WTC11 (cell line): ENCODE results near the gene CALML4. TPM values are rescaled to one million over a fixed set of nuclear protein-coding genes. Genes with fewer than 3 reads are reported as not detected.

ENCODE experiments used
- ATAC-seq: fragments of 200-7000 bp; cut with Tn5 transposase; 2 replicates; pipeline ENCODE4 v1.10.0; 2021; ENCODE audit warnings: mild to moderate bottlenecking, moderate library complexity
- CTCF ChIA-PET: fragments of 300-600 bp; sonication (Branson Sonifier 250); formaldehyde crosslinking; loops from one replicate; lab custom pipeline; 2021; ENCODE audit warnings: antibody characterized with exemption; lab: Charles Lee
- POLR2A ChIA-PET: fragments of 350-600 bp; sonication (Branson Sonifier 250); formaldehyde crosslinking; loops from one replicate; lab custom pipeline; 2021; ENCODE audit warnings: antibody characterized with exemption; lab: Charles Lee
- DNase-seq: peaks from one replicate; pipeline ENCODE4 v3.0.0; 2021; ENCODE audit warnings: low spot score
- H3K27ac Mint-ChIP-seq: 2 replicates; pipeline ENCODE4 v1.8.0; 2021; ENCODE audit warnings: mixed read lengths
- H3K27me3 Mint-ChIP-seq: 2 replicates; pipeline ENCODE4 v1.8.0; 2021; ENCODE audit warnings: low read depth, mild to moderate bottlenecking, moderate library complexity, mixed read lengths
- H3K36me3 Mint-ChIP-seq: 2 replicates; pipeline ENCODE4 v1.8.0; 2021; ENCODE audit warnings: mixed read lengths
- H3K4me1 Mint-ChIP-seq: 2 replicates; pipeline ENCODE4 v1.8.0; 2022; ENCODE audit warnings: mixed read lengths
- H3K4me3 Mint-ChIP-seq: 2 replicates; pipeline ENCODE4 v1.8.0; 2021; ENCODE audit warnings: mild to moderate bottlenecking, moderate library complexity, mixed read lengths
- H3K9me3 Mint-ChIP-seq: 2 replicates; pipeline ENCODE4 v1.8.0; 2021; ENCODE audit warnings: mixed read lengths
- GTF2I ChIP-seq: fragments of 250-450 bp; sonication (Bioruptor Pico); conservative IDR thresholded peaks from 2 replicates; pipeline ENCODE4 v1.4.0; 2021; ENCODE audit warnings: mild to moderate bottlenecking
- HMGA2 ChIP-seq: fragments of 250-450 bp; sonication (Bioruptor Pico); IDR thresholded peaks from 2 replicates; pipeline ENCODE4 v1.4.0; 2021; ENCODE audit warnings: mild to moderate bottlenecking, moderate library complexity
- JAZF1 ChIP-seq: fragments of 250-450 bp; sonication (Bioruptor Pico); IDR thresholded peaks from 2 replicates; pipeline ENCODE4 v1.9.0; 2021; ENCODE audit warnings: moderate library complexity, mild to moderate bottlenecking, inconsistent platforms
- PRRX2 ChIP-seq: fragments of 250-450 bp; sonication (Bioruptor Pico); IDR thresholded peaks from 2 replicates; pipeline ENCODE4 v1.8.0; 2021; ENCODE audit warnings: mild to moderate bottlenecking
- RELA ChIP-seq: sonication (generic); formaldehyde crosslinking; IDR thresholded peaks from 2 replicates; pipeline ENCODE4 v1.8.1; 2022; ENCODE audit warnings: missing genetic modification reagents, mild to moderate bottlenecking, borderline replicate concordance
- RORB ChIP-seq: fragments of 250-450 bp; sonication (Bioruptor Pico); IDR thresholded peaks from 2 replicates; pipeline ENCODE4 v1.9.0; 2021; ENCODE audit warnings: mild to moderate bottlenecking
- SP1 ChIP-seq: sonication (generic); formaldehyde crosslinking; conservative IDR thresholded peaks from 2 replicates; pipeline ENCODE4 v1.8.1; 2022; ENCODE audit warnings: missing genetic modification reagents
- TCF7 ChIP-seq: sonication (generic); formaldehyde crosslinking; IDR thresholded peaks from 2 replicates; pipeline ENCODE4 v1.8.0; 2022; ENCODE audit warnings: mild to moderate bottlenecking, low read depth, missing genetic modification reagents, moderate library complexity
- TEAD4 ChIP-seq: sonication (generic); formaldehyde crosslinking; IDR thresholded peaks from 2 replicates; pipeline ENCODE4 v1.8.0; 2022; ENCODE audit warnings: mild to moderate bottlenecking, missing genetic modification reagents
- ZNF671 ChIP-seq: fragments of 250-450 bp; sonication (Bioruptor Pico); IDR thresholded peaks from 2 replicates; pipeline ENCODE4 v1.8.0; 2021; ENCODE audit warnings: mild to moderate bottlenecking
- total RNA-seq: library from RNA; stranded (reverse); gene quantifications from 3 replicates; pipeline ENCODE4 v1.2.3, GENCODE V29; 2021
- TF ChIP-seq, protein P1 (sequence below): sonication (generic); formaldehyde crosslinking; IDR thresholded peaks from 2 replicates; pipeline ENCODE4 v1.8.1; 2023; ENCODE audit warnings: mild to moderate bottlenecking, missing genetic modification reagents, borderline replicate concordance
- TF ChIP-seq, protein P2 (sequence below): sonication (generic); formaldehyde crosslinking; IDR thresholded peaks from 2 replicates; pipeline ENCODE4 v1.8.1; 2022; ENCODE audit warnings: missing genetic modification reagents, borderline replicate concordance
- TF ChIP-seq, protein P3 (sequence below): sonication (generic); formaldehyde crosslinking; IDR thresholded peaks from 2 replicates; pipeline ENCODE4 v1.8.0; 2022; ENCODE audit warnings: mild to moderate bottlenecking, missing genetic modification reagents
- TF ChIP-seq, protein P4 (sequence below): sonication (generic); formaldehyde crosslinking; IDR thresholded peaks from 2 replicates; pipeline ENCODE4 v1.8.0; 2023; ENCODE audit warnings: missing genetic modification reagents, mild to moderate bottlenecking, borderline replicate concordance
- TF ChIP-seq, protein P5 (sequence below): sonication (generic); formaldehyde crosslinking; IDR thresholded peaks from 2 replicates; pipeline ENCODE4 v1.8.1; 2023; ENCODE audit warnings: mild to moderate bottlenecking, moderate library complexity, missing genetic modification reagents
- TF ChIP-seq, protein P6 (sequence below): fragments of 250-450 bp; sonication (Bioruptor Pico); IDR thresholded peaks from 2 replicates; pipeline ENCODE4 v1.9.0; 2021; ENCODE audit warnings: mild to moderate bottlenecking, borderline replicate concordance
- TF ChIP-seq, protein P7 (sequence below): fragments of 250-450 bp; sonication (Bioruptor Pico); IDR thresholded peaks from 2 replicates; pipeline ENCODE4 v1.9.0; 2021; ENCODE audit warnings: moderate library complexity, mild to moderate bottlenecking, inconsistent platforms, borderline replicate concordance
- TF ChIP-seq, protein P8 (sequence below): sonication (generic); formaldehyde crosslinking; IDR thresholded peaks from 2 replicates; pipeline ENCODE4 v1.8.0; 2022; ENCODE audit warnings: mild to moderate bottlenecking, missing genetic modification reagents

Gene CALML4
- total RNA-seq, 1 experiment from 2014 or later, result 9.8 TPM

DNA sequence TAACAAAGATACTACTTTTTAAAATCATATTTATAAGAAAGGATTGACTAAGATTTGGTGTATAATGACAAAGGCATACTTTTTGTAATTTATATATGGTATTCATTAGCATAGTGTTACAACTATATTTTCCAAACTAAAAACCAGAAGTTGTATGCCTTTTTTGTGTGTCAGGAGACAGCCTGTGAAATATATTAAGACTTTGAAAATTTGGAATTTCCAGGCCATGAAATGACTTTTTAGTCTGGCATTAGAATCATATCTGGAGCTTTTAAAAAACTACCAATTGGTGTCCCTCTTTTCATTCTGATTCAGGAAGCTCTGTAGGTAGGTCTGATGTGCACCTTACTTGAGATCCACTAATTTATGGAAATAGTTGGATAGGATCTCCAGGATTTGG is 41.9 kb downstream of the CALML4 start (continued):
- TF ChIP-seq, protein P1, sequence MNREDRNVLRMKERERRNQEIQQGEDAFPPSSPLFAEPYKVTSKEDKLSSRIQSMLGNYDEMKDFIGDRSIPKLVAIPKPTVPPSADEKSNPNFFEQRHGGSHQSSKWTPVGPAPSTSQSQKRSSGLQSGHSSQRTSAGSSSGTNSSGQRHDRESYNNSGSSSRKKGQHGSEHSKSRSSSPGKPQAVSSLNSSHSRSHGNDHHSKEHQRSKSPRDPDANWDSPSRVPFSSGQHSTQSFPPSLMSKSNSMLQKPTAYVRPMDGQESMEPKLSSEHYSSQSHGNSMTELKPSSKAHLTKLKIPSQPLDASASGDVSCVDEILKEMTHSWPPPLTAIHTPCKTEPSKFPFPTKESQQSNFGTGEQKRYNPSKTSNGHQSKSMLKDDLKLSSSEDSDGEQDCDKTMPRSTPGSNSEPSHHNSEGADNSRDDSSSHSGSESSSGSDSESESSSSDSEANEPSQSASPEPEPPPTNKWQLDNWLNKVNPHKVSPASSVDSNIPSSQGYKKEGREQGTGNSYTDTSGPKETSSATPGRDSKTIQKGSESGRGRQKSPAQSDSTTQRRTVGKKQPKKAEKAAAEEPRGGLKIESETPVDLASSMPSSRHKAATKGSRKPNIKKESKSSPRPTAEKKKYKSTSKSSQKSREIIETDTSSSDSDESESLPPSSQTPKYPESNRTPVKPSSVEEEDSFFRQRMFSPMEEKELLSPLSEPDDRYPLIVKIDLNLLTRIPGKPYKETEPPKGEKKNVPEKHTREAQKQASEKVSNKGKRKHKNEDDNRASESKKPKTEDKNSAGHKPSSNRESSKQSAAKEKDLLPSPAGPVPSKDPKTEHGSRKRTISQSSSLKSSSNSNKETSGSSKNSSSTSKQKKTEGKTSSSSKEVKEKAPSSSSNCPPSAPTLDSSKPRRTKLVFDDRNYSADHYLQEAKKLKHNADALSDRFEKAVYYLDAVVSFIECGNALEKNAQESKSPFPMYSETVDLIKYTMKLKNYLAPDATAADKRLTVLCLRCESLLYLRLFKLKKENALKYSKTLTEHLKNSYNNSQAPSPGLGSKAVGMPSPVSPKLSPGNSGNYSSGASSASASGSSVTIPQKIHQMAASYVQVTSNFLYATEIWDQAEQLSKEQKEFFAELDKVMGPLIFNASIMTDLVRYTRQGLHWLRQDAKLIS (CRISPR knock-in tag), result no peak
- TF ChIP-seq, protein P2, sequence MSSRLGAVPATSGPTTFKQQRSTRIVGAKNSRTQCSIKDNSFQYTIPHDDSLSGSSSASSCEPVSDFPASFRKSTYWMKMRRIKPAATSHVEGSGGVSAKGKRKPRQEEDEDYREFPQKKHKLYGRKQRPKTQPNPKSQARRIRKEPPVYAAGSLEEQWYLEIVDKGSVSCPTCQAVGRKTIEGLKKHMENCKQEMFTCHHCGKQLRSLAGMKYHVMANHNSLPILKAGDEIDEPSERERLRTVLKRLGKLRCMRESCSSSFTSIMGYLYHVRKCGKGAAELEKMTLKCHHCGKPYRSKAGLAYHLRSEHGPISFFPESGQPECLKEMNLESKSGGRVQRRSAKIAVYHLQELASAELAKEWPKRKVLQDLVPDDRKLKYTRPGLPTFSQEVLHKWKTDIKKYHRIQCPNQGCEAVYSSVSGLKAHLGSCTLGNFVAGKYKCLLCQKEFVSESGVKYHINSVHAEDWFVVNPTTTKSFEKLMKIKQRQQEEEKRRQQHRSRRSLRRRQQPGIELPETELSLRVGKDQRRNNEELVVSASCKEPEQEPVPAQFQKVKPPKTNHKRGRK (CRISPR knock-in tag), result no peak
- TF ChIP-seq HMGA2 (no peak), GTF2I (no peak), ZNF671 (CRISPR knock-in tag) (no peak), TEAD4 (CRISPR knock-in tag) (no peak), PRRX2 (CRISPR knock-in tag) (no peak), JAZF1 (no peak)
- TF ChIP-seq, protein P3, sequence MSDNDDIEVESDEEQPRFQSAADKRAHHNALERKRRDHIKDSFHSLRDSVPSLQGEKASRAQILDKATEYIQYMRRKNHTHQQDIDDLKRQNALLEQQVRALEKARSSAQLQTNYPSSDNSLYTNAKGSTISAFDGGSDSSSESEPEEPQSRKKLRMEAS, result no peak

DNA sequence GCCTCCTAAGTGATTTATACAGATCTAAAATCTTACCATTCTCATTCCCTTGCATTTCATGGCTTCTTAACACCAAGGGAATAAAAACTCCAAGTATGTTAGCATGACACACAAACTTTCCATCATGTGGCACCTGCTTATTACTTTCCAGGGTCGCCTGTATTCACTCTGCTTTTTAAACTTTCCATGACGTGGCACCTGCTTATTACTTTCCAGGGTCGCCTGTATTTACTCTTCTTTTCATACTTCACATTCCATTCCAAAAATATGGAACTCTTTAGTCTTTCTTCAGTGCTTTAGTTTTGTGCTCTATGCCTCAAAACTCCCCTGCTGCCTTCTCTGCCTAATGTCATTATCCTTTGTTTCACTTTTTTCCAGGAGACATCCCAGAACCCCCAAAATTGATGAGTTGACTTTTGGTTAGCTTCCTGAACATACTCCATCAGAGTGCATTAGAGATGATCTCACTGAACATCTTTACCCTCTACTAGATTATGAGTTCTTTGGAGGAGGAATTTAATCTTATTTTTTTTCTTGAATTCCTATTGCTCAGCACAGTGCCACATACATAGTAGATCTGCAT is 47.0 kb downstream of the CALML4 start:
- H3K4me1 Mint-ChIP-seq, result no peaks in the 10 kb centered on the region
- ChIA-PET CTCF (no interaction called here), POLR2A (no interaction called here)
- no peak overlapping the region for H3K27ac Mint-ChIP-seq
- H3K36me3 Mint-ChIP-seq, result peaks cover 25% of the 10 kb centered on the region
- H3K9me3 Mint-ChIP-seq, result peaks cover 19% of the 10 kb centered on the region
- no peak overlapping the region for H3K4me3 Mint-ChIP-seq
- H3K27me3 Mint-ChIP-seq, result no peaks in the 10 kb centered on the region
- ATAC-seq (no peak), DNase-seq (no peak)
- no peak for TF ChIP-seq HMGA2
- TF ChIP-seq RELA (CRISPR knock-in tag), result no peak
- TF ChIP-seq, protein P4, sequence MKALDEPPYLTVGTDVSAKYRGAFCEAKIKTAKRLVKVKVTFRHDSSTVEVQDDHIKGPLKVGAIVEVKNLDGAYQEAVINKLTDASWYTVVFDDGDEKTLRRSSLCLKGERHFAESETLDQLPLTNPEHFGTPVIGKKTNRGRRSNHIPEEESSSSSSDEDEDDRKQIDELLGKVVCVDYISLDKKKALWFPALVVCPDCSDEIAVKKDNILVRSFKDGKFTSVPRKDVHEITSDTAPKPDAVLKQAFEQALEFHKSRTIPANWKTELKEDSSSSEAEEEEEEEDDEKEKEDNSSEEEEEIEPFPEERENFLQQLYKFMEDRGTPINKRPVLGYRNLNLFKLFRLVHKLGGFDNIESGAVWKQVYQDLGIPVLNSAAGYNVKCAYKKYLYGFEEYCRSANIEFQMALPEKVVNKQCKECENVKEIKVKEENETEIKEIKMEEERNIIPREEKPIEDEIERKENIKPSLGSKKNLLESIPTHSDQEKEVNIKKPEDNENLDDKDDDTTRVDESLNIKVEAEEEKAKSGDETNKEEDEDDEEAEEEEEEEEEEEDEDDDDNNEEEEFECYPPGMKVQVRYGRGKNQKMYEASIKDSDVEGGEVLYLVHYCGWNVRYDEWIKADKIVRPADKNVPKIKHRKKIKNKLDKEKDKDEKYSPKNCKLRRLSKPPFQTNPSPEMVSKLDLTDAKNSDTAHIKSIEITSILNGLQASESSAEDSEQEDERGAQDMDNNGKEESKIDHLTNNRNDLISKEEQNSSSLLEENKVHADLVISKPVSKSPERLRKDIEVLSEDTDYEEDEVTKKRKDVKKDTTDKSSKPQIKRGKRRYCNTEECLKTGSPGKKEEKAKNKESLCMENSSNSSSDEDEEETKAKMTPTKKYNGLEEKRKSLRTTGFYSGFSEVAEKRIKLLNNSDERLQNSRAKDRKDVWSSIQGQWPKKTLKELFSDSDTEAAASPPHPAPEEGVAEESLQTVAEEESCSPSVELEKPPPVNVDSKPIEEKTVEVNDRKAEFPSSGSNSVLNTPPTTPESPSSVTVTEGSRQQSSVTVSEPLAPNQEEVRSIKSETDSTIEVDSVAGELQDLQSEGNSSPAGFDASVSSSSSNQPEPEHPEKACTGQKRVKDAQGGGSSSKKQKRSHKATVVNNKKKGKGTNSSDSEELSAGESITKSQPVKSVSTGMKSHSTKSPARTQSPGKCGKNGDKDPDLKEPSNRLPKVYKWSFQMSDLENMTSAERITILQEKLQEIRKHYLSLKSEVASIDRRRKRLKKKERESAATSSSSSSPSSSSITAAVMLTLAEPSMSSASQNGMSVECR (CRISPR knock-in tag), result no peak
- no peak for TF ChIP-seq RORB (CRISPR knock-in tag)
- no peak for TF ChIP-seq TCF7 (CRISPR knock-in tag)
- TF ChIP-seq, protein P5, sequence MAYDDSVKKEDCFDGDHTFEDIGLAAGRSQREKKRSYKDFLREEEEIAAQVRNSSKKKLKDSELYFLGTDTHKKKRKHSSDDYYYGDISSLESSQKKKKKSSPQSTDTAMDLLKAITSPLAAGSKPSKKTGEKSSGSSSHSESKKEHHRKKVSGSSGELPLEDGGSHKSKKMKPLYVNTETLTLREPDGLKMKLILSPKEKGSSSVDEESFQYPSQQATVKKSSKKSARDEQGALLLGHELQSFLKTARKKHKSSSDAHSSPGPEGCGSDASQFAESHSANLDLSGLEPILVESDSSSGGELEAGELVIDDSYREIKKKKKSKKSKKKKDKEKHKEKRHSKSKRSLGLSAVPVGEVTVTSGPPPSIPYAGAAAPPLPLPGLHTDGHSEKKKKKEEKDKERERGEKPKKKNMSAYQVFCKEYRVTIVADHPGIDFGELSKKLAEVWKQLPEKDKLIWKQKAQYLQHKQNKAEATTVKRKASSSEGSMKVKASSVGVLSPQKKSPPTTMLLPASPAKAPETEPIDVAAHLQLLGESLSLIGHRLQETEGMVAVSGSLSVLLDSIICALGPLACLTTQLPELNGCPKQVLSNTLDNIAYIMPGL (CRISPR knock-in tag), result no peak
- TF ChIP-seq, protein P6, sequence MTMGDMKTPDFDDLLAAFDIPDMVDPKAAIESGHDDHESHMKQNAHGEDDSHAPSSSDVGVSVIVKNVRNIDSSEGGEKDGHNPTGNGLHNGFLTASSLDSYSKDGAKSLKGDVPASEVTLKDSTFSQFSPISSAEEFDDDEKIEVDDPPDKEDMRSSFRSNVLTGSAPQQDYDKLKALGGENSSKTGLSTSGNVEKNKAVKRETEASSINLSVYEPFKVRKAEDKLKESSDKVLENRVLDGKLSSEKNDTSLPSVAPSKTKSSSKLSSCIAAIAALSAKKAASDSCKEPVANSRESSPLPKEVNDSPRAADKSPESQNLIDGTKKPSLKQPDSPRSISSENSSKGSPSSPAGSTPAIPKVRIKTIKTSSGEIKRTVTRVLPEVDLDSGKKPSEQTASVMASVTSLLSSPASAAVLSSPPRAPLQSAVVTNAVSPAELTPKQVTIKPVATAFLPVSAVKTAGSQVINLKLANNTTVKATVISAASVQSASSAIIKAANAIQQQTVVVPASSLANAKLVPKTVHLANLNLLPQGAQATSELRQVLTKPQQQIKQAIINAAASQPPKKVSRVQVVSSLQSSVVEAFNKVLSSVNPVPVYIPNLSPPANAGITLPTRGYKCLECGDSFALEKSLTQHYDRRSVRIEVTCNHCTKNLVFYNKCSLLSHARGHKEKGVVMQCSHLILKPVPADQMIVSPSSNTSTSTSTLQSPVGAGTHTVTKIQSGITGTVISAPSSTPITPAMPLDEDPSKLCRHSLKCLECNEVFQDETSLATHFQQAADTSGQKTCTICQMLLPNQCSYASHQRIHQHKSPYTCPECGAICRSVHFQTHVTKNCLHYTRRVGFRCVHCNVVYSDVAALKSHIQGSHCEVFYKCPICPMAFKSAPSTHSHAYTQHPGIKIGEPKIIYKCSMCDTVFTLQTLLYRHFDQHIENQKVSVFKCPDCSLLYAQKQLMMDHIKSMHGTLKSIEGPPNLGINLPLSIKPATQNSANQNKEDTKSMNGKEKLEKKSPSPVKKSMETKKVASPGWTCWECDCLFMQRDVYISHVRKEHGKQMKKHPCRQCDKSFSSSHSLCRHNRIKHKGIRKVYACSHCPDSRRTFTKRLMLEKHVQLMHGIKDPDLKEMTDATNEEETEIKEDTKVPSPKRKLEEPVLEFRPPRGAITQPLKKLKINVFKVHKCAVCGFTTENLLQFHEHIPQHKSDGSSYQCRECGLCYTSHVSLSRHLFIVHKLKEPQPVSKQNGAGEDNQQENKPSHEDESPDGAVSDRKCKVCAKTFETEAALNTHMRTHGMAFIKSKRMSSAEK (CRISPR knock-in tag), result no peak
- no peak for TF ChIP-seq SP1 (CRISPR knock-in tag)
- TF ChIP-seq JAZF1, result no peak
- TF ChIP-seq, protein P7, sequence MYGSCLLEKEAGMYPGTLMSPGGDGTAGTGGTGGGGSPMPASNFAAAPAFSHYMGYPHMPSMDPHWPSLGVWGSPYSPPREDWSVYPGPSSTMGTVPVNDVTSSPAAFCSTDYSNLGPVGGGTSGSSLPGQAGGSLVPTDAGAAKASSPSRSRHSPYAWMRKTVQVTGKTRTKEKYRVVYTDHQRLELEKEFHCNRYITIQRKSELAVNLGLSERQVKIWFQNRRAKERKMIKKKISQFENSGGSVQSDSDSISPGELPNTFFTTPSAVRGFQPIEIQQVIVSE (CRISPR knock-in tag), result no peak
- TF ChIP-seq, protein P8, sequence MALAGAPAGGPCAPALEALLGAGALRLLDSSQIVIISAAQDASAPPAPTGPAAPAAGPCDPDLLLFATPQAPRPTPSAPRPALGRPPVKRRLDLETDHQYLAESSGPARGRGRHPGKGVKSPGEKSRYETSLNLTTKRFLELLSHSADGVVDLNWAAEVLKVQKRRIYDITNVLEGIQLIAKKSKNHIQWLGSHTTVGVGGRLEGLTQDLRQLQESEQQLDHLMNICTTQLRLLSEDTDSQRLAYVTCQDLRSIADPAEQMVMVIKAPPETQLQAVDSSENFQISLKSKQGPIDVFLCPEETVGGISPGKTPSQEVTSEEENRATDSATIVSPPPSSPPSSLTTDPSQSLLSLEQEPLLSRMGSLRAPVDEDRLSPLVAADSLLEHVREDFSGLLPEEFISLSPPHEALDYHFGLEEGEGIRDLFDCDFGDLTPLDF (CRISPR knock-in tag), result no peak
